ENCODE results near the gene ADAP1. TPM values are rescaled to one million over a fixed set of nuclear protein-coding genes. Genes with fewer than 3 reads are reported as not detected.

Gene ADAP1
- total and polyA plus RNA-seq, 2 of the 8 experiments (the other 6 are each of a cell fraction or from before 2014, with no cell fraction given): 5.8 to 6.1 TPM

DNA sequence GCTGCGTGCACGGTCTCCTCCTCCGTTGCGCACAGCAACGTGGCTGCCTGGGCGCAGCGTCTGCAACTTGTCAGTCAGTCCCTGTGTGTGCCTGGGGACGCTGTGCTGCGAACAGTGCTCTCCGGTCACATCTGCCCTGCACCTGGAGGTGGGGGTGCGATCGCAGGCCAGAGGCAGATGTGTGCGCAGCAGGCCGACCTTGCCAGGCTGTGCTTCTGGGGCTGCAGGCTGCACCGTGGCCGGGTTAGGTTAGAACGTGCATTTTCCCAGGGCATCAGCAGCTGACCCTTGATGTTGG lies 86.3 kb downstream of the ADAP1 start (continued):
- no peak for TF ChIP-seq CHD7 (IDR thresholded peaks at IDR 0.05; ENCODE audit: insufficient replicate concordance, low read length)
- TF ChIP-seq, protein P1, sequence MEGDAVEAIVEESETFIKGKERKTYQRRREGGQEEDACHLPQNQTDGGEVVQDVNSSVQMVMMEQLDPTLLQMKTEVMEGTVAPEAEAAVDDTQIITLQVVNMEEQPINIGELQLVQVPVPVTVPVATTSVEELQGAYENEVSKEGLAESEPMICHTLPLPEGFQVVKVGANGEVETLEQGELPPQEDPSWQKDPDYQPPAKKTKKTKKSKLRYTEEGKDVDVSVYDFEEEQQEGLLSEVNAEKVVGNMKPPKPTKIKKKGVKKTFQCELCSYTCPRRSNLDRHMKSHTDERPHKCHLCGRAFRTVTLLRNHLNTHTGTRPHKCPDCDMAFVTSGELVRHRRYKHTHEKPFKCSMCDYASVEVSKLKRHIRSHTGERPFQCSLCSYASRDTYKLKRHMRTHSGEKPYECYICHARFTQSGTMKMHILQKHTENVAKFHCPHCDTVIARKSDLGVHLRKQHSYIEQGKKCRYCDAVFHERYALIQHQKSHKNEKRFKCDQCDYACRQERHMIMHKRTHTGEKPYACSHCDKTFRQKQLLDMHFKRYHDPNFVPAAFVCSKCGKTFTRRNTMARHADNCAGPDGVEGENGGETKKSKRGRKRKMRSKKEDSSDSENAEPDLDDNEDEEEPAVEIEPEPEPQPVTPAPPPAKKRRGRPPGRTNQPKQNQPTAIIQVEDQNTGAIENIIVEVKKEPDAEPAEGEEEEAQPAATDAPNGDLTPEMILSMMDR (IDR thresholded peaks at IDR 0.05; ENCODE audit: control extremely low read depth in 1 of 3, insufficient read depth in 1 of 3, low read depth in 1 of 3, low read length in 3 of 3): no peak
- no peak for TF ChIP-seq GTF2F1 (IDR thresholded peaks at IDR 0.05; ENCODE audit: borderline replicate concordance, low read depth, low read length)
